ENCODE data around the gene GTF2H3. TPM values are rescaled to one million over a fixed set of nuclear protein-coding genes. Genes with fewer than 3 reads are reported as not detected.

The GTF2H3 gene
- polyA plus RNA-seq, 1 donor, result 48.3 TPM

DNA sequence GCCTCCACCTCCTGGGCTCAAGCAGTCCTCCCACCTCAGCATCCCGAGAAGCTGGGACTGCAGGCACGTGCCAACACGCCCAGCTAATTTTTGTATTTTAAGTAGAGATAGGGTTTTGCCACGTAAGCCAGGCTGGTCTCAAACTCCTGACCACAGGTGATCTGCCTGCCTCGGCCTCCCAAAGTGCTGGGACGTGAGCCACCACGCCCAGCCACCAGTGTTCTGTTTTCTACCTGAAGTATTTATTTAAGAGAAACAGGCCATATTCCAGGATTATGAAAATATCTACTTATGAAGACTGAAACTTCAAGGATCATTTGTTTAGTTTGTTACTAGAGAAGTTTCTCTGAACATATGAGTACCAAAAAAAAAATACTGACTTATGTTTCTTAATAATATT, 10.3 kb downstream of the GTF2H3 start:
- no peak for DNase-seq

DNA sequence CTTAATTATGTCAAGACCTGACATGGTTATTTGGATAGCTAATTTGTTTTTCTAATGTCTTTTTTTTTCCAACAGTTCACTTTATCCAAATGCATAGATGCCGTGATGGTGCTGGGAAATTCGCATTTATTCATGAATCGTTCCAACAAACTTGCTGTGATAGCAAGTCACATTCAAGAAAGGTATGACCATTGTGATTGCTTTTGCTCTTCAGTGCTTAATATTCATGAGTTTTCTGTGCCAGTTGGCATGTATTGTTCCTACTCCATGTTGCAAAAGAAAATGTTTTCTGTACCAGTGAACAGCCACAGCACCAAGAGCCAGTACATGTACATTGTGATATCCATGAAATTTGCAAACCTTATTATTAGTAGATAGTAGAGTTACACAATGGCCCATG, 11.8 kb downstream of the GTF2H3 start:
- DNase-seq, result no peak

DNA sequence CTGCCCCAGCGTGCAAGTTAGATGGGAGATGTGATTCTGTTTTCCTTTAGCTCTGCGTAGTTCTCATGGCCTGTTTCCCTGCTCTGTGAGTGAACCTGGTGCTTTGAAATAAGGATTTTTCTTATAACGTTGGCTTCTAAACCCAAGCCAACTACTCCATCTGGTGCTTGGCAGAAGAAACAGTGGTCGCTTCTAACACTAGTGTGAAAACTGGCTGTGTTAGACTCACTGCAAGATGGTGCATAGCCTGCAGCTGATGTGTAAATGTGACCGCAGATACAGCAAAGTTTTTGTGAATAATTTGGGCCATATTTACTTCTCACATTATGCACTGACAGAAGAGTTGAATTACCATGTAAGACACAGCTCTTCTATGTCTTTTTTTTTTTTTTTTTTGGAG, 12.2 kb downstream of the GTF2H3 start:
- DNase-seq, result no peak

DNA sequence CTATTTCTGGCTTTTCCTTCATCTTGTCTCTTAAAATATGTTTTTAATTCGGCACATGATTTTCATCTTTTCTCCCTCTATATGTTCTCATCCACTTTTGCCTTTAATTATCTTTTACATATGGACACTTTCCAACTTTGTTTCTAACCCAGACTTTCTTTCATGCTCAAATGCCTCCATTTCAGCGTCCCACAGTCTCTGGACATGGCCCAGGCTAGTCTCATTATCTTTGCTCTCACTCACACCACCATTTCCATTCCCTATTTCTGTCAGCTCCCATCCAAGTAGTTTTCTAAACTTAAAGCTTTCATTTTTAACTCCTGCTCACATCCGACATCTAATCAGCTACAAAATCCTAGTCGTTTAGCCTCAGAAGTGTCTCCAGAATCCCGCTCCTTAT, 14.8 kb downstream of the GTF2H3 start:
- no peak for DNase-seq

DNA sequence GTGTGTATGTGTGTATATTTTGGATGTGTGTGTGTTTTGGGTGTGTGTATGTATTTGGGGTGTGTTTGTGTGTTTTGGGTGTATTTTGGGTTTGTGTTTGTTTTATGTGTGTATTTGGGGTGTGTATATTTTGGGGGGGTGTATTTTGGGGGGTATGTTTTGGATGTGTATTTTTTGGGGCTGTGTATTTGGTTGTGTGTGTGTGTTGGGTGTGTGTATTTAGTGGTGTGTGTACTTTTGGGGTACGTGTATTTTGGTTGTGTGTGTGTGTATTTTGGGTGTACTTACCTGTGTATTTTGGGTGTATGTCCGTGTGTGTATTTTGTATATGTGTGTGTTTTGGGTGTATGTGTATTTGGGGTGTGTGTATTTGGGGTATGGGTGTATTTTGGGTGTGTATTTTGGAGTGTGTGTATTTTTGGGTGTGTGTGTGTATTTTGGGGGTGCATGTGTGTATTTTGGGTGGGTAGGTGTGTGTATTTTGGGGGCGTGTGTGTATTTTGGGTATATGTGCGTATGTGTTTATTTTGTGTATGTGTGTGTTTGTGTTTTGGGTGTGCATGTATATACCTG, 20.6 kb downstream of the GTF2H3 start:
- DNase-seq, result no peak

DNA sequence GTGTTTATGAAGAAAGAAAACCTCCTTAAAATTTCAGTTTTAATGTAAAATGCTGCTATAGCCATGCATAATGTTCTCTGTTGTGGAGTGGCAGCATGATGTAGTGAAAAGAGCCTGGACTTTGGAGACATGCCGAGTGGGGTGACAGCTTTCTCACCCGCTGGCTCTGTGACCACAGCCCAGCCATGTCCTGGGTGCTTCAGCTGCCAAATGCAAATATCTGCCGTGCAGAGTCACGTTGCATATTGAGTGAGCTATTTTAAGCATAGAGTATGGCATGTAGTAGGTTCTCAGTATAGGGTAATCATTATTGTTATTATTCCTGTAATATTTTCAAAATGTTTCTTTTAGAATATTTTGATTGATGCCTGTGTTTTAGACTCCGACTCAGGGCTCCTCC, 21.8 kb downstream of the GTF2H3 start:
- no peak for DNase-seq

DNA sequence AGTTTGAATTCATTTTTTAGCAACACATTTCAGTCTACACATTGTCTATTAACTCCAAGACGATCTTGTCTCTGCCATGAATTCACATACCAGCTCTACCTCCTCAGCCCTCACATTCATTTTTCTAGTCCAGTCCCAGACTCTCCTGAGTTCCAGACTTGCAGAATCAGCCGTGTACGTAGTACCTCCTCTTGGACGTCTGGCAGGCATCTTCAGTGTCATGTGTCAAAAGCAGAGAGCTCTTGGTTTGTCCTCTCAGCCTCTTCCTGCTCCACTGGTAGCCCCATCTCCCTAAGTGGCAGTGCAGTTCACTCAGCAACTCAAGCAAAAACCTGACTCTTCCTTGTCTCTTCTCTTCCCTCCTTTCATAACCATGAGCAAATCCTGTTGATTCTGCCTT, 22.8 kb downstream of the GTF2H3 start:
- DNase-seq, result no peak

DNA sequence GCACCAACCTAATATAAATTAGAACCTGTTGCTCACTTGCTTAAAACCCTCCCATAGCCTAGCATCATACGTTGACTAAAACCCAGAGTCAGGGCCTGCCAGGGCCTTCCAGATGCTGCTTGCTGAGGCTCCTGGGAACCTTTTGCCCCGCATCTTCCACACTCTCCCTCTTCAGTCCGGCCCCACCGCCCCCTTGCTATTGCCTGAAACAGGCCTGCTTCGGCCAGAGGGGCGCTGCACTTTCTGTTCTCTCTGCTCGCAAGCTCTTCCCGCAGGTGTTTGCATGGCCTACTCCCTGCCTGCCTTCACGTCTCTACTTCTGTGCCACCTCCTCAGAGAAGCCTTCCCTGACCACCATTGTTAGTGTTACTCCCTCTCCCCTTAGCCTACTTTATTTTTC, 23.6 kb downstream of the GTF2H3 start:
- no peak for DNase-seq

DNA sequence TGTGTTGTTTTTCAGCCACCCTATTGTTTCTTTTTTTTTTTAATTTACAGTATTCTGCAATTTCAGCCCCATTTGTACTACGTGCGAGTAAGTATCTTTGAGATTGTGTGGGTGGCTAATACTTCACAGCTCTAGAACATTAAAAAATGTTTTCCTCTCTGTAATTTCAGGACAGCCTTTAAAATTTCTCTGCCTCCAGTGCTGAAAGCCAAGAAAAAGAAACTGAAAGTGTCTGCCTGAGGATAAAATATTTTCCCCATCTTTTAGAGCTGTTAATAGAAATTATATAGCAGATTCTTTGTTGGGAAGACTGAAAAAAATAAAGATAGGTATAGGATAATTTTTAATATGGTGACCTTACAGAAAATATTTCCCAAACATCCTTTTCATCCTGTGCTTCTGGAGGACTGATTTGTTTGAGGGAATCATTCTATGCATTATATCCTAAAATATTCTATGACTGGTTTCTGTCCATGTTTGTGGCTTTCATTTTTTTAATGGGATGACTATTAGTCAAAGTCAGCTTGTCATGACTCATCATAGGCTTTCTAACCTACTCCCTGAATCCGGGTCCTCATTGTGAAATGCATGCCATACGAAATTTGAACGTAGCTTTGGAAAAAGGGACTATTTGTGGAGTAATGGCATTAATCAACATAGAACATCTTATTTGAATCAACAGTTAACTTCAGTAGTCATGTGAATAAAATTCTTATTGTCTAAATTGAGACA, 26.5 kb downstream of the GTF2H3 start:
- no peak for DNase-seq

DNA sequence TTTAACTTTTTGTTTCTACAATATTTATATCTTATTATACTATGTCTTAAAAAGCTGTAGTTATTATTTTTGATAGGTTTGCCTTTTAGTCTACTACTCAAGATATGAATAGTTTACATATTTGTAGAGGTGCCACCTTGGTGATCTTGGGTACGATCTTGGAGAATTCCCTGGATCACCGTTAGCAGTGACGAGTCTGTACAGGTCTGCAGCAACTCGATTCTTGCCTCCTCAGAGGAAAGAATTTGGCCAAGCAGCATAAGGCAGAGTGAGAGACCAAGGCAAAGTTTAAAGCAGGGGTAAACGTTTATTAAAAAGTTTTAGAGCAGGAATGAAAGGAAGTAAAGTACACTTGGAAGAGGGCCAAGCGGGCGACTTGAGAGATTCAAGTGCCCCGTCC, 34.1 kb downstream of the GTF2H3 start:
- no peak for DNase-seq

DNA sequence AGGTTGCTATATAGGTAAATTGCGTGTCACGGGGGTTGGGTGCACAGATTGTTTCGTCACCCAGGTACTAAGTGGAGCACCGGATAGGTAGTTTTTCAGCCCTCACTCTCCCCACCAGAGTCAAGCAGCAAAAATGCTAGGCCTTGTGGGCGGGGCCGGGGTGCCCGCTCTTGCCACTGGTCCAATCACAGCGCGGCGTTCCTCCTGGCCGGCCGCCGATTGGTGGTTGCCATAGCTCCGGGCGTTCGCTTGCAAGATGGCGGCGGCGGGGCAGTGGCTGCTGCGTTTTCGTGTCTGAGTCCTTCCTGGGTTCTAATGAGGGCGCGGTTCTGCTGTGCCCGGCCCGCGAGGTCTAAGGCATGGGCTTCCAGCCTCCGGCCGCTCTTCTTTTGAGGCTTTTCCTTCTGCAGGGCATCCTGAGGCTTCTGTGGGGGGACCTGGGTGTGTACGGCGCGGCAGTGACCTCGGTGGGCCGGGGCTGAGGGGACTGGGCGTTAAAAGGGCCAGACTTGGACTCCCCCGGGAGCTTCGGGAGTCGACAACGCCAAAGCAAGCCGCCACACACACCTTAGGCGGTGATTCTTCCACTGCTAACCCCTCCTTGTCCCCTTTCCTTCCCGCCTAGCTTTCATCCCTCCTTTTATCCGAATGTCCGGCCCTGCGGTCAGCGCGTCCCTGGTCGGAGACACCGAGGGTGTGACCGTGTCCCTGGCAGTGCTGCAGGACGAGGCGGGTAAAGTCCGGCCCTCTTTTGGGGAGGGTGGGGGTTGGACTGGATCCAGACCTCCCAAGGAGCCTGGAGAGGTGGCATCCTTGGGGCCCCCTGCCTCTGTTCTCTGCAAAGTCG, 37.5 kb downstream of the GTF2H3 start, which contains the start of gene TCTN2:
Gene TCTN2, plus strand, starts transcription at position 232 of the 847 bp plus-strand sequence. Its CDS starts 128 bp downstream, at position 360.
- DNase-seq, result peak; percentile 83

DNA sequence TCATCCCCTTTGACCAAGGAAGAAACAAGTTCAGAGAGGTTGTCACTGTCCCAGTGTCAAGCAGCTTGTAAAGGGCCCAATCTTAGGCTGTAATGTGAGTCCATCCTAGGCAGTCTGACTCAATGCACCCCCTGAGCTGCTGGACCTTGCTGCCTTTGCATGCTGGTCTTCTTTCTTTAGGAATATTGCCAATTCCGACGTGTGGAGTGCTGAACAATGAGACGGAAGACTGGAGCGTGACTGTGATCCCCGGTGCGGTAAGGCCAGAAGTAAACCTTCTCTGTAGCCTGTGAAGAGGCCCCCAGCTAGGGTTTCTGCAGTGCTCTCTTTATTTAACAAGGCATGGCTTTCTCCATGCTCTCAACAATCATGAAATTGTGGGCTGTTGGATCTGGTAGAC, 38.2 kb downstream of the GTF2H3 start:
- no peak for DNase-seq

DNA sequence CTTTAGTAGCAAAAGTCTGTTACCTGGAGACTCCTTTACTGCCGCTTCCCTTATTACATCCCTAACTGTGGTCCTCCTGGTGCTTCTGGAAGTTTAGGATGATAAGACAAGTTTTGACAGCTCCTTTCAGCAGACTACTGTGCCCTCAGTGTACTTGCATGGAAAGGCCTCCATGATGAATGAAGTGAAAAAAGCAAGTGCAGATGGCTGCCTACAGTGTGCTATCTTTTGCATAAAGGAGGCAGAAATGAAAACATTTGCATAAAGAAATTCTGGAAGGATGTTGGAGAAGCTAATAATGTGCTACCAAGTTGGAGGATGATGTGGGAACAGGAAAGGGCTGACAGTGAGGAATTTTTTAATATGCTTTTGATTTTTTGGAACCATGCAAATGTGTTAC, 41.8 kb downstream of the GTF2H3 start:
- no peak for DNase-seq

DNA sequence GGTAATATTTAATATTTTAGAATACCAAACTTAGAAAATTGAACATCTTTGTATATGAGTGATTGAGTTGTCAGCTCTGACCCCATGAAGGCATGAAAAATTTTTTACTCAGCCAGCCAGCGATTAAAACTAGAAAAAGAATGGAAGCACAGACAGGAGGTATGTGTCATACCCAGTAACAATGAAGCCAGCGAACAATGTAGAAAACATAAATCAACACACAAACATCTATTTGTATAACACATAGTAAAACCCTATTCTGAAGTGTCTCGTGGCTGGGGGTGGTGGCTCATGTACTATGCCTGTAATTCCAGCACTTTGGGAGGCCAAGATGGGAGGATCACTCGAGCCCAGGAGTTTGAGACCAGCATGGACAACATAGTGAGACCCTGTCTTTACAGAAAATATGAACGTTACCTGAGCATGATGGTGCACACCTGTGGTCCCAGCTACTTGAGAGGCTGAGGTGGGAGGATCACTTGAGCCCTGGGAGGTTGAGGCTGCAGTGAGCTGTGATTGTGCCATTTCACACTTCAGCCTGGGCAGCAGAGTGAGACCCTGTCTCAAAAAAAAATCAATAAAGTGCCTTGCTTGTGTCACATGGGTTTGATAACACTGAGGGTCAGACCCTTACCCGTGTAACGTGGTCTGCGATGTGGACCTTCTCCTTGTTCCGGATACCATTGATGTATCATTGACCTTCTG, 43.1 kb downstream of the GTF2H3 start:
- no peak for DNase-seq

DNA sequence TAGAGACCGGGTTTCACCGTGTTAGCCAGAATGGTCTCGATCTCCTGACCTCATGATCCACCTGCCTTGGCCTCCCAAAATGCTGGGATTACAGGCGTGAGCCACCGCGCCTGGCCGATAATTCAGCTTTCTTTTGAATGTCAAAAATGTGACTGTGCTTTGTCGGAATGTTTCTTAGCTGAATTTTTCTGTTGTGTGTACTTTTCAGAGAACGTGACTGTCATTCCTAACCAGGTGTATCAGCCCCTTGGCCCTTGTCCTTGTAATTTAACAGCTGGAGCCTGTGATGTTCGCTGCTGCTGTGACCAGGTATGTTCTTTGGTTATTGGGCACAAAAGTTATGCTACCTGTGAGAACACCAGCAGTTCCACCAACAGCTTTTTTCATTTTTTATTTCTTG, 45.4 kb downstream of the GTF2H3 start:
- DNase-seq, result no peak

DNA sequence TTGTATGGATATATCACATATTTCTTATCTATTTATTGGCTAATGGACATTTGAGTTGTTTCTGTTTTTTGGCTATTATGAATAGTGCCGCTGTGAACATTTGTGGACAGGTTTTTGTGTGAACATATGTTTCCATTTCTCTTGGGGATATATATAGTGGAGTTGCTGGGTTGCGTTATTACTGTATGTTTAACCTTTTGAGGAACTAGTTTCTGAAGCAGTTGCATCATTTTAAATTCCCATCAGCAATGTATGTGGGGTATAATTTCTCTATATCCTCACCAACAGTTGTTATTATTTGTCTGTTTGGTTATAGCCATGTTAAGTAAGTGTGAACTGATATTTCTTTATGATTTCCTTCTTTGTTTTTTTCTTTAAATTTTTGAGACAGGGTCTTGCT, 48.0 kb downstream of the GTF2H3 start:
- DNase-seq, result no peak

DNA sequence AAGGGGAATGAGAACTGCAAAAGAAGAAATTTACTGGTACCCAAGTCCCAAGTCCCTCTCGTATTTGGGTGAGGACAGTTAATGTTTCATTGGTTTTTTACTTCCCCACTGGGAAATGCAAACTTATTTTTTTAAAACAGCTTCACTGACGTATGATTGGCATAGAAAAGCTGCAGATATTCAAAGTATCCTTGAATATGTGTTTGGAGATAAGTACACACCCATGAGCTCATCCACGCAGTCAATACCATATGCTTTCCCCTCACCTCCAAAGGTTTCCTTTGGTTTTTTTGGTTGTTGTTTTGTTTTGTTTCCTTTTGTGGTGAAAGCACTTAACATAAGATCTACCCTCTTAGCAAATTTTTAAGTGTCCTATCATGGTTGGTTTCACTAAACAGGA, 50.3 kb downstream of the GTF2H3 start:
- DNase-seq, result no peak

DNA sequence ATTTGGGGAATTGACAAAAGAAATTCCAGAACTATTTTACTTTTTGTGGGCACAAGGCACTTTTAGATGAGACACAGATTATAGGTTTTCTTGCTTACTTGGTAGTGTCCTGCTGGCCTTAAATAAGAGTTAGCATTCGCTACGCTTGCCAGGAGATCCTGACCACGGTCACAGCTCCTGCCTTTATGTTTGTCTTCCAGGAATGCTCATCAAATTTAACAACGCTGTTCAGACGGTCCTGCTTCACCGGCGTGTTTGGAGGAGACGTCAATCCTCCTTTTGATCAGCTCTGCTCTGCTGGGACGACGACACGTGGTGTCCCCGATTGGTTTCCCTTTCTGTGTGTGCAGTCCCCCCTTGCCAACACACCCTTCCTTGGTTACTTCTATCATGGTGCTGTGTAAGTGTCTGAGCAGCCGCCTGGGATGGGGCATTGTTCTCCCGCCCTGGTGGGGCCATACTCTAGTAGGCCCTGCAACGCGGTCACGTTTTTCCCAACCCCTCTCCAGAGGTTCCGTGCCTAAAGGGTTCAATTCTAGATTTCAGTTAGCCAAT, 53.1 kb downstream of the GTF2H3 start:
- no peak for DNase-seq

DNA sequence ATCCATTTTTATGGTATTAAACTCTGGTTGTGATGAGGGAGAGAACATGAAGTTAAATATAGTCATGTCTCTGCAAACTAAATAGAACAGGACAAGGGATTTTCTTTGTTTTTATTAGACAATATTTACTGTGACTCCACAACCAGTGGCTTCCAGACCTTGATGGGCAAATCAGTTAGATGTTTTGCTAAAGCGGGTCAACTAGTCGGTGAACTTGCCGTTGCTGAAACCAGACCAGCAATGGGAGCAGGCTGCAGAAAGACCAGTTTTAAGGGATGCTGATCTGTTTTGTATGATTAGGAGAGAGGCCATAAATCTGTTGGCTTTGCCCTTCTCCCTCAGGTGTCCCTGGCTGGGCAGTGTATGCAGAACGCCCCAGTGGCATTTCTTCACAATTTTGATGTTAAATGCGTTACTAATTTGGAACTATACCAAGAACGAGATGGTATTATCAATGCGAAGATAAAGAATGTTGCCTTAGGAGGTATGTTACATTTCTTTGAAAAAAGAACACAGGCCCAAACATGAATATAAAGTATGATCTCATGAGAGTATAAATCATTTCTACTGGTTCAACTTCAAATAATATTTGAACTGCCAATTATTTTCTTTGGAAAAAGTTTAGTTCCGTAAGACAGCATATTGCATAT, 56.7 kb downstream of the GTF2H3 start:
- no peak for DNase-seq

DNA sequence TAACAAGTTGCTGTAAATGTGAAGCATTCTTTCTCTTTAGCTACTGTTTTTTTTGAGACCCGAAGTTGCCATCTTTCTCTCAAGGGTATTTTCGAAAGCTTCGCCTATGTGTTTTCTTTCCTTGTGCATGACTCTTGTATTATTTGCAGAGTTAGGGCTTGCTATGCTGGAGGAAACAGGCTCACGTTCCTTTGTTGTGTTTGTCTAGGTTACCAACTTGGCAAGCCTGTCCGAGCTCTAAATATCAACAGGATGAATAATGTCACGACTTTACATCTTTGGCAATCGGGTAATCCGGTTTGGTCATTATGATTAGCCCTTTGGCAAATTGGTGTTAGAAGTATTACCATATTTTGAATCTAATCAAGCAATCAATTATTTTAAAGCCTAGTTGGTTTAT, 62.6 kb downstream of the GTF2H3 start:
- DNase-seq, result no peak

DNA sequence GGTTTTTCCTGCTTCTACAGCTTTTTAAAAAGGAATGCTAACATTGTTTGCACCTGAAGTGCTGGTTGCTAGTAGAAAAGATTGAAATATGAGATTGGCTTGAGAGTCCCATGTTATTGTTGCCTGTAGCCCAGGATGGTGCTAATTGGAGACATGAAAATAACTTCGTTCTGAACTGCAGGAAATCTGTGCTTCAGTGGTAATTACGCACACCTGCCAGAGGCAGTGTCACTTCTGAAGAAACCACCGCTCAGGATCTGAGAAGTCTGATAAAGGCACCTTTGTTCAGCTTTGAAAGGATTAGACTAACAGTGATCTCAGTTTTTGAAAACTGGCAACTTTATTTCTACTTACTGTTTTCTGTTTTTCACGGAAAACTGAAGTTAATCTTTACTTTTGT, 63.0 kb downstream of the GTF2H3 start:
- DNase-seq, result no peak

DNA sequence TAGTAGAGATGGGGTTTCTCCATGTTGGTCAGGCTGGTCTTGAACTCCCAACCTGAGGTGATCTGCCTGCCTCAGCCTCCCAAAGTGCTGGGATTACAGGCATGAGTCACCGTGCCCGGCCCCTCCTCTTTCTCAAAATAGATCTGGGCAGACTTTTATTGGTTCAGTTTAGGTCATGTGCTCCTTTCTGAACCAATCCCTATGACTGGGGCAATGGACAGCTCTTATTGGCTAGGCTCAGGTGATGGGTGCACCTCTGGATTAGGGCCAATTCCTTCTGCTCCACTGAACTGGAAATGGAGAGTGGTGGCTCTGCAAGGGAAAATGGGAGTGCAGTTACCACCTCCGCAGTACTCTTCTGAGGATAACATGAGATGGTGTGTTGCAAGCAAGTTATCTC, 72.3 kb downstream of the GTF2H3 start:
- no peak for DNase-seq
